Liver (tissue), 9 donors: ENCODE measurements around the gene AJAP1. TPM values are rescaled to one million over a fixed set of nuclear protein-coding genes. Genes with fewer than 3 reads are reported as not detected.

Source experiments
- DNase-seq: peaks from one replicate; pipeline ENCODE4 v3.0.0-alpha.2; 2017; ENCODE audit warnings: low spot score
- H3K27ac ChIP-seq, 2 donors: one replicate each; pipeline ENCODE4 v1.7.0; 2013; ENCODE audit warnings: inconsistent platforms in 2 of 2, low read length in 2 of 2, control low read depth in 1 of 2, low read depth in 1 of 2, mild to moderate bottlenecking in 1 of 2
- H3K27me3 ChIP-seq, 4 donors: one replicate each; pipeline versions ENCODE4 v1.6.1 to v1.7.0; 2013; ENCODE audit warnings: low read length in 3 of 4, inconsistent platforms in 1 of 4, mild to moderate bottlenecking in 1 of 4, moderate library complexity in 1 of 4; ENCODE audit not compliant: control insufficient read depth in 4 of 4, insufficient read depth in 4 of 4
- H3K36me3 ChIP-seq, 4 donors: one replicate each; pipeline versions ENCODE4 v1.6.1 to v1.7.0; 2013; ENCODE audit warnings: low read length in 3 of 4, mild to moderate bottlenecking in 3 of 4, low read depth in 1 of 4, moderate library complexity in 1 of 4; ENCODE audit not compliant: control insufficient read depth in 4 of 4, insufficient read depth in 3 of 4
- H3K4me1 ChIP-seq, 4 donors: one replicate each; pipeline versions ENCODE4 v1.6.1 to v1.7.0; 2013; ENCODE audit warnings: low read length in 3 of 4, mild to moderate bottlenecking in 3 of 4, moderate library complexity in 1 of 4; ENCODE audit not compliant: control insufficient read depth in 4 of 4, insufficient read depth in 4 of 4
- H3K4me3 ChIP-seq, 3 donors: one replicate each; pipeline versions ENCODE4 v1.6.1 to v1.7.0; 2013; ENCODE audit warnings: low read length in 3 of 3, control low read depth in 1 of 3, low read depth in 1 of 3, mild to moderate bottlenecking in 1 of 3
- H3K9ac ChIP-seq, 2 donors: one replicate each; pipeline ENCODE4 v1.7.0; 2013; ENCODE audit warnings: low read length in 2 of 2, mild to moderate bottlenecking in 2 of 2, moderate library complexity in 2 of 2, control low read depth in 1 of 2, low read depth in 1 of 2
- H3K9me3 ChIP-seq, 4 donors: one replicate each; pipeline versions ENCODE4 v1.6.1 to v1.7.0; 2013; ENCODE audit warnings: low read length in 3 of 4; ENCODE audit not compliant: control insufficient read depth in 4 of 4
- EGR1 ChIP-seq, 2 donors: IDR thresholded peaks; 2 replicates each; pipeline ENCODE4 v1.6.1; 2016 to 2018; ENCODE audit warnings: antibody characterized with exemption in 2 of 2, low read depth in 2 of 2
- FOXA1 ChIP-seq: IDR thresholded peaks from 2 replicates; pipeline ENCODE4 v1.6.1; 2016; ENCODE audit warnings: antibody characterized with exemption
- HNF4A ChIP-seq, 2 donors: conservative IDR thresholded peaks; 2 replicates each; pipeline ENCODE4 v1.6.1; 2016; ENCODE audit warnings: antibody characterized with exemption in 2 of 2, mild to moderate bottlenecking in 2 of 2
- HNF4G ChIP-seq: IDR thresholded peaks from 2 replicates; pipeline ENCODE4 v1.6.1; 2016; ENCODE audit warnings: antibody characterized with exemption
- JUND ChIP-seq, 2 donors: IDR thresholded peaks; 2 replicates each; pipeline ENCODE4 v1.6.1; 2016; ENCODE audit warnings: antibody characterized with exemption in 2 of 2
- NR2F2 ChIP-seq: IDR thresholded peaks from 2 replicates; pipeline ENCODE4 v1.6.1; 2016; ENCODE audit warnings: antibody characterized with exemption
- RAD21 ChIP-seq, 2 donors: IDR thresholded peaks; 2 replicates each; pipeline ENCODE4 v1.6.1; 2016; ENCODE audit warnings: antibody characterized with exemption in 2 of 2, mild to moderate bottlenecking in 2 of 2
- RXRA ChIP-seq, 2 donors: IDR thresholded peaks; 2 replicates each; pipeline ENCODE4 v1.6.1; 2017 to 2018; ENCODE audit warnings: antibody characterized with exemption in 2 of 2, mild to moderate bottlenecking in 1 of 2
- SP1 ChIP-seq: IDR thresholded peaks from 2 replicates; pipeline ENCODE4 v1.6.1; 2018; ENCODE audit warnings: antibody characterized with exemption, mild to moderate bottlenecking
- TAF1 ChIP-seq: conservative IDR thresholded peaks from 2 replicates; pipeline ENCODE4 v1.6.1; 2016; ENCODE audit warnings: antibody characterized with exemption, mild to moderate bottlenecking
- YY1 ChIP-seq: IDR thresholded peaks from 2 replicates; pipeline ENCODE4 v1.6.1; 2016; ENCODE audit warnings: antibody characterized with exemption, mild to moderate bottlenecking
- whole genome bisulfite sequencing: extraction: QIAGEN DNeasy Blood & Tissue Kit; methylation state at CpG from one replicate; pipeline ENCODE4 v1.1.7; 2013; 5-methylcytosine and 5-hydroxymethylcytosine counted together
- polyA plus RNA-seq, 2 donors: library from polyadenylated mRNA; stranded (reverse) in 1 of 2; unstranded in 1 of 2; fragments of 200-250 nt in 1 of 2; fragments of >200 nt in 1 of 2; fragmentation: Nextera tagmentation in 1 of 2; extraction: Ambion mirVana in 1 of 2; gene quantifications; one replicate each; pipeline versions ENCODE4 v1.2.1 to v1.2.3, GENCODE V29; 2013 to 2015
- total RNA-seq, 2 donors: library from RNA; depleted of rRNA; stranded (reverse); fragments of >200 nt; gene quantifications; one replicate each; pipeline ENCODE4 v1.2.3, GENCODE V29; 2014
- TF ChIP-seq, protein P1 (sequence below): fragments of 150-350 bp; IDR thresholded peaks from 2 replicates; pipeline ENCODE4 v1.5.1; 2017; ENCODE audit warnings: improper control_type of control experiment, low read depth, low read length; ENCODE audit not compliant: missing input control
- TF ChIP-seq, protein P2 (sequence below): IDR thresholded peaks from 2 replicates; pipeline ENCODE4 v1.6.1; 2016; ENCODE audit warnings: antibody characterized with exemption, mild to moderate bottlenecking
- TF ChIP-seq, protein P3 (sequence below): IDR thresholded peaks from 2 replicates; pipeline ENCODE4 v1.6.1; 2016; ENCODE audit warnings: antibody characterized with exemption
- TF ChIP-seq, protein P4 (sequence below): IDR thresholded peaks from 2 replicates; pipeline ENCODE4 v1.6.1; 2016; ENCODE audit warnings: antibody characterized with exemption
- donor health status: healthy.
- donor health status: healthy.
- donor health status: healthy.
- donor health status: healthy.
- donor health status: healthy.

AJAP1 gene
- total and polyA plus RNA-seq, 4 donors = under 0.01 to 0.21 (median 0.08) TPM; not detected in 1

DNA sequence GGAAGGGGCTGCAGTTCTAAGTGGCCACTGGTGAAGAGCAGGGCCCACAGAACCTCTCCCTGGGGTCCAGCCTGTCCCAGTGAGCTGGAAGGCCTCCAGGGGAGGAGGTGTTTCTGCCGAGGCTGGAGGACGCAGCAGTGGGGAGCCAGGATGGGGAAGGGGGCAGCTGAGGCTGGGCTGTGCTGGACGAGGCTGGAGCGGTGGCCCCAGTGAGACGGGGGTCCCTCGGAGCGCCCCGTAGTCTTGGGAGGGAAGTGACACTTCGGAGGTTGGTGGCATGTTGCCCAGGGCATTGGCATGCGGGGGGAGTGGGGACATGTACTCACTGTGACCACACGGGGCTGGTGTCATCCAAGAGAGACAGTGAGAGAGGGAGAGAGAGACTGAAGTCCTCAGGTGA, 33.5 kb downstream of the AJAP1 start:
- no peaks in the 10 kb centered on the region for H3K9me3 ChIP-seq

DNA sequence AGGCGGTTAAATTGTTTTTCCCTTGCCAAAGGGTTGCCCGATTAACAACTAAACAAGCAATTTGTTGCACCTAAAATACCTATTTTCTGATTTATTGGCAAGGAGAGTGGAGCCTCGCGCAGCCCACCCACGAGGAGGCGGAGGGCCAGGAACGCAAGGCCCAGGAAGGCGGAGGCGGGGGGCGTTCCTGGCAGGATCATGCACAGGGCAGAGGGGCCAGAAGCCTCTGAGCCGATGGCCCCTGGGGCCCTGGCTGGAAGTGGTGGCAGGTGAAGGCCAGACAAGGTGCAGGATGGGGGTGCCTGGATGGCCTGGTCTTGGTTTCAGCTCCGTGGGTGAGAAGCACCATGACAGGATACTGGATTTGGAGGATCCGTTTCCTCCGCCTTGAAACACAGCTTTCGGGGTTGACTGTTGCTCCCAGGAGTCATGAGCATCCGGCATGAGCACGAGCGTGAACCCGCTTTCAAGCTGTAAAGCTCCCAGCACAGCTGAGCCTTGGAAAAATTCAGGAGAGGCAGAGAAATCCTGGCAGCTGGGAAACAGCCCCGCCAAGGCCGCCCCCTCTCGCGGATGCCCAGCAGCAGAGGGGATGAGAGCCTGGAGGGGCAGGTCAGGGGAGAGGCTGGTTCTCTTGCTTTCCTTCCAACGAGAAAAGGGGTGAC, 35.0 kb downstream of the AJAP1 start:
- no peaks in the 10 kb centered on the region for H3K36me3 ChIP-seq
- DNase-seq = no peak
- TF ChIP-seq NR2F2 (no peak), RXRA (IDR thresholded peaks at IDR 0.05) (no peak), HNF4G (no peak), YY1 (no peak), HNF4A (conservative IDR thresholded peaks at IDR 0.05) (no peak), RAD21 (IDR thresholded peaks at IDR 0.05) (no peak), TAF1 (no peak), JUND (IDR thresholded peaks at IDR 0.05) (no peak), SP1 (no peak)
- TF ChIP-seq, protein P1, sequence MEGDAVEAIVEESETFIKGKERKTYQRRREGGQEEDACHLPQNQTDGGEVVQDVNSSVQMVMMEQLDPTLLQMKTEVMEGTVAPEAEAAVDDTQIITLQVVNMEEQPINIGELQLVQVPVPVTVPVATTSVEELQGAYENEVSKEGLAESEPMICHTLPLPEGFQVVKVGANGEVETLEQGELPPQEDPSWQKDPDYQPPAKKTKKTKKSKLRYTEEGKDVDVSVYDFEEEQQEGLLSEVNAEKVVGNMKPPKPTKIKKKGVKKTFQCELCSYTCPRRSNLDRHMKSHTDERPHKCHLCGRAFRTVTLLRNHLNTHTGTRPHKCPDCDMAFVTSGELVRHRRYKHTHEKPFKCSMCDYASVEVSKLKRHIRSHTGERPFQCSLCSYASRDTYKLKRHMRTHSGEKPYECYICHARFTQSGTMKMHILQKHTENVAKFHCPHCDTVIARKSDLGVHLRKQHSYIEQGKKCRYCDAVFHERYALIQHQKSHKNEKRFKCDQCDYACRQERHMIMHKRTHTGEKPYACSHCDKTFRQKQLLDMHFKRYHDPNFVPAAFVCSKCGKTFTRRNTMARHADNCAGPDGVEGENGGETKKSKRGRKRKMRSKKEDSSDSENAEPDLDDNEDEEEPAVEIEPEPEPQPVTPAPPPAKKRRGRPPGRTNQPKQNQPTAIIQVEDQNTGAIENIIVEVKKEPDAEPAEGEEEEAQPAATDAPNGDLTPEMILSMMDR = no peak
- TF ChIP-seq, protein P2, sequence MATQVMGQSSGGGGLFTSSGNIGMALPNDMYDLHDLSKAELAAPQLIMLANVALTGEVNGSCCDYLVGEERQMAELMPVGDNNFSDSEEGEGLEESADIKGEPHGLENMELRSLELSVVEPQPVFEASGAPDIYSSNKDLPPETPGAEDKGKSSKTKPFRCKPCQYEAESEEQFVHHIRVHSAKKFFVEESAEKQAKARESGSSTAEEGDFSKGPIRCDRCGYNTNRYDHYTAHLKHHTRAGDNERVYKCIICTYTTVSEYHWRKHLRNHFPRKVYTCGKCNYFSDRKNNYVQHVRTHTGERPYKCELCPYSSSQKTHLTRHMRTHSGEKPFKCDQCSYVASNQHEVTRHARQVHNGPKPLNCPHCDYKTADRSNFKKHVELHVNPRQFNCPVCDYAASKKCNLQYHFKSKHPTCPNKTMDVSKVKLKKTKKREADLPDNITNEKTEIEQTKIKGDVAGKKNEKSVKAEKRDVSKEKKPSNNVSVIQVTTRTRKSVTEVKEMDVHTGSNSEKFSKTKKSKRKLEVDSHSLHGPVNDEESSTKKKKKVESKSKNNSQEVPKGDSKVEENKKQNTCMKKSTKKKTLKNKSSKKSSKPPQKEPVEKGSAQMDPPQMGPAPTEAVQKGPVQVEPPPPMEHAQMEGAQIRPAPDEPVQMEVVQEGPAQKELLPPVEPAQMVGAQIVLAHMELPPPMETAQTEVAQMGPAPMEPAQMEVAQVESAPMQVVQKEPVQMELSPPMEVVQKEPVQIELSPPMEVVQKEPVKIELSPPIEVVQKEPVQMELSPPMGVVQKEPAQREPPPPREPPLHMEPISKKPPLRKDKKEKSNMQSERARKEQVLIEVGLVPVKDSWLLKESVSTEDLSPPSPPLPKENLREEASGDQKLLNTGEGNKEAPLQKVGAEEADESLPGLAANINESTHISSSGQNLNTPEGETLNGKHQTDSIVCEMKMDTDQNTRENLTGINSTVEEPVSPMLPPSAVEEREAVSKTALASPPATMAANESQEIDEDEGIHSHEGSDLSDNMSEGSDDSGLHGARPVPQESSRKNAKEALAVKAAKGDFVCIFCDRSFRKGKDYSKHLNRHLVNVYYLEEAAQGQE = no peak
- TF ChIP-seq, protein P3, sequence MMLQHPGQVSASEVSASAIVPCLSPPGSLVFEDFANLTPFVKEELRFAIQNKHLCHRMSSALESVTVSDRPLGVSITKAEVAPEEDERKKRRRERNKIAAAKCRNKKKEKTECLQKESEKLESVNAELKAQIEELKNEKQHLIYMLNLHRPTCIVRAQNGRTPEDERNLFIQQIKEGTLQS = no peak
- H3K9me3 ChIP-seq = no peaks in the 10 kb centered on the region
- no peaks in the 10 kb centered on the region for H3K4me1 ChIP-seq
- no peak overlapping the region for H3K4me3 ChIP-seq
- WGBS = 84% methylated on average over 24 of the region's 24 CpGs
- no peak overlapping the region for H3K27ac ChIP-seq
- no peaks in the 10 kb centered on the region for H3K27me3 ChIP-seq
- H3K9ac ChIP-seq = no peak overlapping the region

More for the DNA sequence above, 33.5 kb downstream of the AJAP1 start:
- Histone ChIP-seq H3K27ac (no peak overlapping the region), H3K4me1 (no peaks in the 10 kb centered on the region), H3K27me3 (no peaks in the 10 kb centered on the region), H3K4me3 (no peak overlapping the region), H3K9ac (no peak overlapping the region), H3K36me3 (no peaks in the 10 kb centered on the region)
- WGBS = 84% methylated on average over 11 of the region's 11 CpGs
- no peak for DNase-seq
- no peak for TF ChIP-seq HNF4G
- TF ChIP-seq, protein P1 = no peak
- TF ChIP-seq FOXA1 = no peak
- TF ChIP-seq TAF1 = no peak
- TF ChIP-seq RAD21 (IDR thresholded peaks at IDR 0.05) = no peak
- TF ChIP-seq YY1 = no peak
- TF ChIP-seq HNF4A (conservative IDR thresholded peaks at IDR 0.05) = no peak
- TF ChIP-seq EGR1 (IDR thresholded peaks at IDR 0.05; ENCODE audit: low read depth in 2 of 2) = no peak
- TF ChIP-seq, protein P4, sequence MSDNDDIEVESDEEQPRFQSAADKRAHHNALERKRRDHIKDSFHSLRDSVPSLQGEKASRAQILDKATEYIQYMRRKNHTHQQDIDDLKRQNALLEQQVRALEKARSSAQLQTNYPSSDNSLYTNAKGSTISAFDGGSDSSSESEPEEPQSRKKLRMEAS = no peak
